Measurements from ENCODE around the gene S100A13. TPM values are rescaled to one million over a fixed set of nuclear protein-coding genes. Genes with fewer than 3 reads are reported as not detected.

Gene S100A13
- total RNA-seq, 4 donors from 2014 or later = 33.8 to 67.8 (median 45.5) TPM

GRCh38 chr1:153629971-153630370 lies 2.7 kb upstream of the S100A13 start:
- TF ChIP-seq EP300 (IDR thresholded peaks at IDR 0.05; ENCODE audit: low read depth) (no peak), POLR2A (IDR thresholded peaks at IDR 0.05) (no peak), POLR2AphosphoS5 (IDR thresholded peaks at IDR 0.05) (no peak), CTCF (IDR thresholded peaks at IDR 0.05) (no peak)
- intact Hi-C loops (cut with DNase I; ENCODE audit: low total_unique reads) (no loop called here), in situ Hi-C loops (cut with MboI; ENCODE audit: low pct_ligation_motif_present in 1 of 4, low pct_unique_long_range_greater_than_20kb in 1 of 4, low sequenced_read_pairs in 3 of 4) (no loop called here)
- Histone ChIP-seq H3K4me1 (peaks cover 12 to 54% (median 36%) of the 10 kb centered on the region in 4 donors), H3K36me3 (no peaks in the 10 kb centered on the region), H3K27me3 (no peaks in the 10 kb centered on the region), H3K27ac (no peak overlapping the region), H3K4me3 (no peak overlapping the region), H3K9me3 (no peaks in the 10 kb centered on the region)
- no peak for DNase-seq
- 100% methylated on average over 1 of the region's 1 CpG; no CpG with 5 or more reads in 1 of the 2 donors for WGBS, 2 donors (ENCODE audit: low coverage in 1 of 2)

GRCh38 chr1:153629343-153629665 lies 2.0 kb upstream of the S100A13 start:
- no peak overlapping the region for H3K27ac ChIP-seq
- in situ Hi-C loops (cut with MboI; ENCODE audit: low pct_ligation_motif_present in 1 of 4, low pct_unique_long_range_greater_than_20kb in 1 of 4, low sequenced_read_pairs in 3 of 4) = no loop called here
- peaks cover 14 to 57% (median 35%) of the 10 kb centered on the region in 4 donors for H3K4me1 ChIP-seq

GRCh38 chr1:153628638-153629342 lies 1.5 kb upstream of the S100A13 start:
- H3K36me3 ChIP-seq = no peaks in the 10 kb centered on the region
- intact Hi-C loops (cut with DNase I; ENCODE audit: low total_unique reads) = no loop called here
- H3K4me3 ChIP-seq = no peak overlapping the region
- WGBS, 2 donors (ENCODE audit: low coverage in 1 of 2) = 83% methylated on average over 6 of the region's 6 CpGs; no CpG with 5 or more reads in 1 of the 2 donors
- no peak for DNase-seq
- no peaks in the 10 kb centered on the region for H3K9me3 ChIP-seq
- H3K27me3 ChIP-seq = no peaks in the 10 kb centered on the region
- in situ Hi-C loops (cut with MboI; ENCODE audit: low pct_ligation_motif_present in 1 of 4, low pct_unique_long_range_greater_than_20kb in 1 of 4, low sequenced_read_pairs in 3 of 4) = no loop called here
- peak overlapping the region in 2 of 4 donors; percentile 90 to 95 for H3K27ac ChIP-seq
- H3K4me1 ChIP-seq = peaks cover 14 to 57% (median 35%) of the 10 kb centered on the region in 4 donors
- TF ChIP-seq CTCF (IDR thresholded peaks at IDR 0.05) (no peak), POLR2AphosphoS5 (IDR thresholded peaks at IDR 0.05) (no peak), EP300 (IDR thresholded peaks at IDR 0.05; ENCODE audit: low read depth) (no peak), POLR2A (IDR thresholded peaks at IDR 0.05) (no peak)

More at GRCh38 chr1:153629343-153629665, 2.0 kb upstream of the S100A13 start:
- no peak for TF ChIP-seq POLR2AphosphoS5 (IDR thresholded peaks at IDR 0.05)
- TF ChIP-seq CTCF (IDR thresholded peaks at IDR 0.05) = no peak
- no peak for TF ChIP-seq POLR2A (IDR thresholded peaks at IDR 0.05)
- TF ChIP-seq EP300 (IDR thresholded peaks at IDR 0.05; ENCODE audit: low read depth) = no peak
- WGBS, 2 donors (ENCODE audit: low coverage in 1 of 2) = 86 to 93% methylated on average over 1 to 5 of the region's 5 CpGs
- no peak for DNase-seq
- Histone ChIP-seq H3K4me3 (no peak overlapping the region), H3K36me3 (no peaks in the 10 kb centered on the region), H3K9me3 (no peaks in the 10 kb centered on the region), H3K27me3 (no peaks in the 10 kb centered on the region)
- intact Hi-C loops (cut with DNase I; ENCODE audit: low total_unique reads) = no loop called here

GRCh38 chr1:153627715-153628626 lies 666 bp upstream of the S100A13 start, which contains the start of gene S100A1:
Gene S100A1 (plus strand): TSS chr1:153628434. CDS start chr1:153630522, 2,088 bp downstream.
- Histone ChIP-seq H3K9me3 (no peaks in the 10 kb centered on the region), H3K4me3 (peak within 1 kb of the TSS in 3 of 4 donors; percentile 40 to 49 (median 42)), H3K36me3 (no peaks in the 10 kb centered on the region), H3K4me1 (peaks cover 8 to 51% (median 29%) of the 10 kb centered on the region in 4 donors), H3K27me3 (no peaks in the 10 kb centered on the region), H3K27ac (peak within 1 kb of the TSS; percentile 83 to 95 (median 90))
- 62% methylated on average over 10 of the region's 10 CpGs; no CpG with 5 or more reads in 1 of the 2 donors for WGBS, 2 donors (ENCODE audit: low coverage in 1 of 2)
- DNase-seq = no peak
- TF ChIP-seq POLR2AphosphoS5 (IDR thresholded peaks at IDR 0.05) (no peak), CTCF (IDR thresholded peaks at IDR 0.05) (peak in 3 of 5 experiments; percentile 0 to 89 (median 77))
- in situ Hi-C loops (cut with MboI; ENCODE audit: low pct_ligation_motif_present in 1 of 4, low pct_unique_long_range_greater_than_20kb in 1 of 4, low sequenced_read_pairs in 3 of 4) (no loop called here), intact Hi-C loops (cut with DNase I; ENCODE audit: low total_unique reads) (no loop called here)
